Neutrophil (primary cell): Measurements from ENCODE around the gene PGLYRP1.
A peak's percentile ranks its signal among the peaks of the same experiment; 100 is the strongest.

ENCODE experiments used
- H3K27ac ChIP-seq: fragments of 200-600 bp; sonication (generic); 2 replicates; pipeline ENCODE4 v1.5.1; 2016; ENCODE audit warnings: mild to moderate bottlenecking, moderate library complexity
- H3K27me3 ChIP-seq: fragments of 200-600 bp; sonication (generic); 2 replicates; pipeline ENCODE4 v1.6.0; 2016; ENCODE audit warnings: mild to moderate bottlenecking
- H3K36me3 ChIP-seq: fragments of 200-600 bp; sonication (generic); 2 replicates; pipeline ENCODE4 v1.5.1; 2017
- H3K4me1 ChIP-seq, 2 experiments: fragments of 200-600 bp in 1 of 2; sonication (generic) in 1 of 2; 1 replicate in 1 of 2; 2 replicates in 1 of 2; pipeline versions ENCODE4 v1.5.1 to v1.6.1; 2013 to 2016; ENCODE audit warnings: low read depth in 1 of 2, low read length in 1 of 2, mild to moderate bottlenecking in 1 of 2, moderate library complexity in 1 of 2; ENCODE audit not compliant: control insufficient read depth in 1 of 2, insufficient read depth in 1 of 2
- H3K4me3 ChIP-seq, 2 experiments: fragments of 200-600 bp in 1 of 2; sonication (generic) in 1 of 2; 1 replicate in 1 of 2; 2 replicates in 1 of 2; pipeline ENCODE4 v1.5.1; 2013 to 2016; ENCODE audit warnings: low read depth in 1 of 2, low read length in 1 of 2, mild to moderate bottlenecking in 1 of 2, moderate library complexity in 1 of 2
- H3K9me3 ChIP-seq: fragments of 200-600 bp; sonication (generic); 2 replicates; pipeline ENCODE4 v1.5.1; 2016
- TF ChIP-seq, protein P1 (sequence below): fragments of 200-600 bp; sonication (generic); IDR thresholded peaks from 2 replicates; pipeline ENCODE4 v1.5.1; 2016; ENCODE audit warnings: antibody characterized with exemption

Gene PGLYRP1

DNA sequence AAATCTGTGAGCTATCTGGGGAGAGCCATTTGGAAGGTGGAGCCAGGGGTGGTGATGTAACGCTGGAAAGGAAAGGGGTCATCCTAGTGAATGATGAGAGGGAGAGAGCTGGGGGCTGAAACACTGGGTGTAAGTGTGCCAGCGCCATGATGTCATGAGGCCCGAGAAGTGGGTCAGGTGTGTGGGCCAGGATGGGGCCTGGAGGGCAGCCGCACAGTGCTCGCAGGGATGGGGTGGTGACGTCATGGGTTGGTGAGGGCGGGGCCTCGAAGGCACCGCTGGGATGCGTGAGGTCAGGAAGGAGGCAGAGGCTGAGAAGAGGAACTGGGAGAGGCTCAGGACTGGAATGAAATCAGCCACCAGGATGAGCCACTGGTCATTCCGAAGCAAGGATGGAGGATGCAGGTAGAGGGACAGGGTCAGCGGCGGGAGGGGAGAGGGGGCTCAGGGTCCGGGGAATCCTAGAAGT is 23.2 kb downstream of the PGLYRP1 start:
- H3K27ac ChIP-seq = no peak overlapping the region
- H3K4me1 ChIP-seq = peaks cover 15 to 24% of the 10 kb centered on the region in 2 experiments
- H3K36me3 ChIP-seq = peaks cover 10% of the 10 kb centered on the region
- H3K4me3 ChIP-seq = no peak overlapping the region
- H3K9me3 ChIP-seq = no peaks in the 10 kb centered on the region
- peaks cover 31% of the 10 kb centered on the region for H3K27me3 ChIP-seq
- TF ChIP-seq, protein P1, sequence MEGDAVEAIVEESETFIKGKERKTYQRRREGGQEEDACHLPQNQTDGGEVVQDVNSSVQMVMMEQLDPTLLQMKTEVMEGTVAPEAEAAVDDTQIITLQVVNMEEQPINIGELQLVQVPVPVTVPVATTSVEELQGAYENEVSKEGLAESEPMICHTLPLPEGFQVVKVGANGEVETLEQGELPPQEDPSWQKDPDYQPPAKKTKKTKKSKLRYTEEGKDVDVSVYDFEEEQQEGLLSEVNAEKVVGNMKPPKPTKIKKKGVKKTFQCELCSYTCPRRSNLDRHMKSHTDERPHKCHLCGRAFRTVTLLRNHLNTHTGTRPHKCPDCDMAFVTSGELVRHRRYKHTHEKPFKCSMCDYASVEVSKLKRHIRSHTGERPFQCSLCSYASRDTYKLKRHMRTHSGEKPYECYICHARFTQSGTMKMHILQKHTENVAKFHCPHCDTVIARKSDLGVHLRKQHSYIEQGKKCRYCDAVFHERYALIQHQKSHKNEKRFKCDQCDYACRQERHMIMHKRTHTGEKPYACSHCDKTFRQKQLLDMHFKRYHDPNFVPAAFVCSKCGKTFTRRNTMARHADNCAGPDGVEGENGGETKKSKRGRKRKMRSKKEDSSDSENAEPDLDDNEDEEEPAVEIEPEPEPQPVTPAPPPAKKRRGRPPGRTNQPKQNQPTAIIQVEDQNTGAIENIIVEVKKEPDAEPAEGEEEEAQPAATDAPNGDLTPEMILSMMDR = no peak

DNA sequence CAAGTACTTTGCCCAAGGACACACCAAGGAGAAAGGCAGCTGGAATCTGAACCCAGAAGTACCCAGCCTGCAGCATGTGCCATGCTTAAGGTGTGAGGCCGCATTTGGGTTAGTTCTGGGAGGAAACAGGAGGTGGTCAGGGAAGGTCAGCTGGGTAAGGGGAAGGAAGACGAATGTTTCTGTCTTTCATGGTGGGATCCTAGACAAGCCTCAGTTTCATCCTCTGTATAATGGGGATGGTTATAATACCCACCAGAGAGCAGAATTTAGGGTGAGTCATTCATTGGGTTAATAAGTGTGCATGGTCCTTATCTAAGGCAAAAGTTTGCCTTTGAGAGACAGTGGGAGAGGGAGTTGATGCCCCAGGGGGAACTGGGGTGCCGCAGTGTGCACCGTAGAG is 24.0 kb downstream of the PGLYRP1 start:
- H3K4me3 ChIP-seq = no peak overlapping the region
- H3K4me1 ChIP-seq = peaks cover 19 to 29% of the 10 kb centered on the region in 2 experiments
- TF ChIP-seq, protein P1 = no peak
- H3K27ac ChIP-seq = no peak overlapping the region
- H3K36me3 ChIP-seq = peaks cover 10% of the 10 kb centered on the region
- peaks cover 31% of the 10 kb centered on the region for H3K27me3 ChIP-seq
- no peaks in the 10 kb centered on the region for H3K9me3 ChIP-seq

DNA sequence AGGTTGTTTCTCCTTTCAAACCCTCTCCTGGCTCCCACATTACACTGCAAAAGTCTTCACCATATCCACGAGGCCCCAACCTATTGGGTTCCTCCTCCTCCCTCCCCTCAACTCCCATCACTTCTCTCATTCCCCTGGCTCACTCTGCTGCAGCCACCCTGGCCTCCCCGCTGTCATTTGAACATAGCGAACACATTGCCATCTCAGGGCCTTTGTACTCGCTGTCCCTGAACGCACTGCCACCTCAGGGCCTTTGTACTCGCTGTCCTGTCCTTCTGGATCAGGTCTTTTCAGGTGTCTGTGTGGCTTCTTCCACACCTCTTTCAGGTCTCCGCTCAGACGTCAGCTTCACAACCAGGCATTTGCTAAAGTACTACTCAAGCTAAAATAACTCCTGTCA is 25.9 kb downstream of the PGLYRP1 start:
- Histone ChIP-seq H3K27ac (no peak overlapping the region), H3K27me3 (peaks cover 31% of the 10 kb centered on the region), H3K9me3 (no peaks in the 10 kb centered on the region), H3K4me1 (peaks cover 19 to 29% of the 10 kb centered on the region in 2 experiments), H3K4me3 (no peak overlapping the region), H3K36me3 (peaks cover 6% of the 10 kb centered on the region)
- TF ChIP-seq, protein P1 = no peak

DNA sequence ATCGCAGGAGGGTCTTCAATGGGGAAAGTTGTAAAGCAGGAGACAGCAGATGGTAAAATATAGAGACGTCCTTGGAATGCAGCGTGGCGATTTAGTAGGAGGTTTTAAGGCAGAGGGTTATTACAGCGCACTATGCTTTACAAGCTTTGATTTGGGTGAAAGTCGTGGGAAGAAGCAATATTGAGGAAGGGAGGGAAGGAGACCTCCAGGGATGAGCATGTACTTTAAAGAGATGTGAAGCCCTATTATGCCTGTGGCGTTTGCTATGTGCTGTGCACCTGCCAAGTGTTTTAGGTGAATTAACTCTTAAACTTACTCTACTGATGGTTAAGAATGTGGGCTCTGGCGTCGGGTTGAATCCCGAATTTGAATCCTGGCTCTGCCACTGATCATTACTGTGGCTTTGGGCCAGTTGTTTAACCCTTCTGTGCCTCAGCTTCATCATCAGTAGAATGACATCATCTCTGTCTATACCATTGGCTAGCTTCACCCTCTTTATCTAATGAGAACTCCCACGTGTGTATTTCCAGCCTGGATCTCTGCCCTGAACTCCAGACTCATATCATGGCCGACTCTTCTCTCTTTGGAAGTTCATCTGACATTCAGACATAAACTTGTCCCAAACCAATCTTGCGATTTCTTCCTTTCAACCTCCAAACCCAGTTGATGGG is 27.0 kb downstream of the PGLYRP1 start:
- Histone ChIP-seq H3K4me1 (peaks cover 19 to 27% of the 10 kb centered on the region in 2 experiments), H3K36me3 (peaks cover 6% of the 10 kb centered on the region), H3K4me3 (peak overlapping the region; percentile 70 to 75), H3K9me3 (no peaks in the 10 kb centered on the region), H3K27ac (peak overlapping the region; percentile 73), H3K27me3 (peaks cover 29% of the 10 kb centered on the region)
- TF ChIP-seq, protein P1 = no peak

DNA sequence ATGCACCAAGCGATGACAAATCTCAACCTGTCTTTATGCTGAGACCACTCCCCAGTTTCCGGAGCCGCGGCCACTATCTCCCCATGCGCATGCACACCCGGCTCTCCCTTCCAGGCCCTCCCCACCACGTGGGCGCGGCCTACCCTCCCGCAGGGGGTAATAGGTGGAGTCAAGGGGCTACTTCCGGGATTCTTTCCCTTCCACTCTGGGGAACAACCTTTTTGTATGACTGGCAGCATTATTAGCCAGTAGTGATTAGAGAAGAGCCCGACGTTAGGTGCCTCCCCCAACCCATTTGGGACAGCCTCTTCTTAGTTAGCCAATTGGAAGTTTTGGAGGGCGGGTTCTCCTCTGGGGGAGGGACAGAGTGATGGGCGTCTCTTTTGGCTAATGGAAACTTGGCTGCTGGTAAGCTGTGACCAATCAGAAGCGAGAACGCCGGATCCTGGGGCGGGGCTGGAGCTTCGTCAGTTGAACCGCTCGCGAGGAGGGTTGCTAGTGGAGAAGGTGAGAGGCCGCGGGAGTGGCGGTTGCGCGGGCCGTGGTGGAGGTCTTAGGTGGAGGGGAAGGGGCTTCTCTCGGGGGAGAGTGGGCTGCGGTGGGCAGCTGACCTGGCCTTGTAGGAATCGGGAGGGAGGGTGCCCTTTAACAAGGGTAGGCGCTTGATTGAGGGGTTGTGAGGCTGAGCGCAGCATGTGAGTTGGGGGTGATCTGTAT is 27.7 kb downstream of the PGLYRP1 start, which contains the start of gene CCDC61:
Gene CCDC61, plus strand, starts transcription at position 470 of the 717 bp plus-strand sequence. CDS start 7,552 bp downstream, outside the sequence.
- TF ChIP-seq, protein P1 = peak; percentile 35

More for the DNA sequence above, 27.7 kb downstream of the PGLYRP1 start, which contains the start of gene CCDC61:
- no peaks in the 10 kb centered on the region for H3K9me3 ChIP-seq
- H3K36me3 ChIP-seq = peaks cover 6% of the 10 kb centered on the region
- peak within 1 kb of the TSS; percentile 70 to 75 for H3K4me3 ChIP-seq
- peak within 1 kb of the TSS; percentile 73 for H3K27ac ChIP-seq
- peaks cover 29% of the 10 kb centered on the region for H3K27me3 ChIP-seq
- H3K4me1 ChIP-seq = peaks cover 19 to 20% of the 10 kb centered on the region in 2 experiments
